HAP-1 (cell line): Measurements from ENCODE around the gene ABHD12.
"Not testable (repeated sequence)": the region's sequence is repeated elsewhere in the genome, so short reads cannot be mapped to it uniquely, and the experiment has no call there.

Experiments
- DNase-seq, 2 experiments: peaks; one replicate each; pipeline ENCODE4 v3.0.0-alpha.2; 2016 to 2020; ENCODE audit warnings: low spot score in 2 of 2
- H3K27me3 ChIP-seq: fragments of 250-450 bp; sonication (Bioruptor Pico); 2 replicates; pipeline ENCODE4 v1.5.1; 2020; ENCODE audit warnings: low read depth, mild to moderate bottlenecking, moderate library complexity
- H3K36me3 ChIP-seq: fragments of 250-450 bp; sonication (Bioruptor Pico); replicated peaks from 2 replicates; pipeline ENCODE4 v1.5.1; 2020; ENCODE audit warnings: mild to moderate bottlenecking
- H3K4me1 ChIP-seq: fragments of 250-450 bp; sonication (Bioruptor Pico); 2 replicates; pipeline ENCODE4 v1.5.1; 2020; ENCODE audit warnings: mild to moderate bottlenecking
- H3K4me3 ChIP-seq: fragments of 250-450 bp; sonication (Bioruptor Pico); 2 replicates; pipeline ENCODE4 v1.5.1; 2020; ENCODE audit warnings: mild to moderate bottlenecking, moderate library complexity
- H3K9me3 ChIP-seq: fragments of 250-450 bp; sonication (Bioruptor Pico); 2 replicates; pipeline ENCODE4 v1.5.1; 2020; ENCODE audit warnings: mild to moderate bottlenecking, moderate library complexity
- in situ Hi-C: fragments of 300-500 bp; cut with MboI; formaldehyde crosslinking; loops from 3 replicates; pipeline ENCODE4 v1.14.3; 2020; ENCODE audit warnings: low sequenced_read_pairs, inconsistent platforms, mixed read lengths

The ABHD12 gene

DNA sequence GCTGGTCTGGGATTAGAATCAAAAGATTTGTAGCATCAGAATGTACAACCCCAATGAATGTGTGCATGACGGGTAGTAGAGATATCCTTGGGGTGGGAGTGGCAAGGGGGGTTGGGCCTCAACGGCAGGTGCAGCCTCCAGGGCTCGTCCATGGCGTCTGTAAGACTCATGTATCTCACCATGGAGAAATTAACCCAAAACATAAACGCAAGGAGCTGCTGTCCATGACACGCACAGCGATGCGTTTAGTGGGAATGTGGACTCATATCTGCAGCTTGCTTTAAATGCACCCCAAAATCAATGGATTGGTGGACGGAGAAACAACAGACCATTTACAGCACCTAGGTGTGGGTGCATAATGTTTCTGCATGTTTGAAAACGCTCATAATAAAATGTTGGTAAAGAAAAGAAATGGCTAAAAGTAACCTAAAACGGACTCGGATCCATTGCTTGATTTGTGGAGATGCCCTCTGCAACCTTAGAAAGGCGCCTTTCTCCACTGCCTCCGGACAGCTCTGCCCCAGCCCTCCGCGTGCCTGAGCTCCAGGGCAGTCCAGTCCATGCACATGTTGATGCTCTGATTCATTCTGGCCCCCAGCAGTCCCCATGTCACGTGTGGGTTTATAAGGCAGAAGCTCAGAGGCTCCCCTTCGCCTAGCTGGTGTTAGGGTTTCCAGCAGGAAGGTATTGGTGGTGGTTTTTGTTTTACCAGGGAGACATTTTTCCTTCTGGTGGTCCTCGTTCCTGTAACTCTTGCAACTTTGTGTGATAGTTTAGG, 118.2 kb downstream of the ABHD12 start:
- Histone ChIP-seq H3K9me3 (no peaks in the 10 kb centered on the region), H3K4me3 (no peak overlapping the region), H3K36me3 (peaks cover 20% of the 10 kb centered on the region), H3K4me1 (no peaks in the 10 kb centered on the region), H3K27me3 (no peaks in the 10 kb centered on the region)
- no peak for DNase-seq
- in situ Hi-C loops, result no loop called here

DNA sequence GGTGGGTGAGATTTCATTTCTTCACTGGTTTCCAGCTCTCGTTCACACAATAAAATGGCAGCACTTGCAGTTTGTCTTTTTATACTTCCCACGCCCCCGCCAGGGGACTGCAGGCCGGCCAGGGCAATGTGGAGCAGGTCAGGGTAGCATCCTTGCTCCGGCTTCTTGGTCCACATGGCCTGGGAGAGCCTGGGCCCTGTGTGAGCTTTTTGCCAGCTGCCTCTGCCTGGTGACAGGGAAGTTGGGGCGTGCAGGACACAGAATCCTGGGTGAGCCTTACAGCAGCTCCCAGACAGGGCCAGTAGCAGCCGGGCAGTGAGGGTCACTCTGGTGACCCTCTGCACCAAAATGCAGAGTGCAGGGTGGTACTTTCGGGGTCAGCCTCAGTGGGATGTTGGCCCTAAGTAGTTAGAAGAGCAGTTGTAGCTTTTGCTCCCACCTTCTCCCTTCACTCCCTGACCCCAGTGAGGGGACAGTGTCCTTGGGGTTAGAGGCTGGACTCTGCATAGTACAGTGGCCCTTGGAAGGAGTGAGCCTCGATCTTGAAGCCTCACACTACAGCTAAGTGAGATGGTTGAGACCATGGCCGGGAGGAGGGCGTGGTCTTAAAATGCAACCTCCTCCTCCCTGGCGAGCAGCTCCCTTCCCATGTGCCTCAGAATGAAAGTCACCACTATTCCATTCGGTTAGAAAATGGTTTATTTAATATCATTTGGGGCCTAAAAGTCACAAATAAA, 119.0 kb downstream of the ABHD12 start:
- H3K36me3 ChIP-seq, result peaks cover 17% of the 10 kb centered on the region

DNA sequence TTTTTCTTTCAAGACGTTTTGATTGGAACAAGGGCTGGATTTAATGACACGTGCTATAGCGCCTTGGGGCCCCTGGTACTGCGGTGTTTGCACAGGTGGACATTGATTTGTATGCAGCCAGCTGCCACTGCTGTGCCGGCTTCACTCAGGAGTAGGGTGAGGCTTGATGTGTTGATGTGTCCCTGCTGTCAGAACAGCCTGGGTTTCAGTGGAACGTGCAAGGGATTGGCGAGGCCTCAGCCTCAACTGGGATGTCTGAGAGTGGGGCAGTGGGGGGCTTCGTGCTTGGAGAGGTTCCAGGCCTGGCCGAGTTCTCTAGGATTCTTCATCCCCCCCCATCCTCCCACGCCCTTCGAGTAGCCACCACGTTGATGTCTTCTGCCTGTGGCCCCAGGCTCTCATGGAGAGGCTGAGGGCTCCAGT, 119.8 kb downstream of the ABHD12 start:
- in situ Hi-C loops, result no loop called here
- H3K4me1 ChIP-seq, result no peaks in the 10 kb centered on the region
- H3K4me3 ChIP-seq, result no peak overlapping the region
- H3K36me3 ChIP-seq, result peaks cover 17% of the 10 kb centered on the region
- DNase-seq, result no peak
- H3K9me3 ChIP-seq, result no peaks in the 10 kb centered on the region
- H3K27me3 ChIP-seq, result no peaks in the 10 kb centered on the region

More for the DNA sequence above, 119.0 kb downstream of the ABHD12 start:
- DNase-seq, result no peak
- Histone ChIP-seq H3K9me3 (no peaks in the 10 kb centered on the region), H3K4me3 (no peak overlapping the region), H3K4me1 (no peaks in the 10 kb centered on the region), H3K27me3 (no peaks in the 10 kb centered on the region)
- in situ Hi-C loops, result no loop called here

DNA sequence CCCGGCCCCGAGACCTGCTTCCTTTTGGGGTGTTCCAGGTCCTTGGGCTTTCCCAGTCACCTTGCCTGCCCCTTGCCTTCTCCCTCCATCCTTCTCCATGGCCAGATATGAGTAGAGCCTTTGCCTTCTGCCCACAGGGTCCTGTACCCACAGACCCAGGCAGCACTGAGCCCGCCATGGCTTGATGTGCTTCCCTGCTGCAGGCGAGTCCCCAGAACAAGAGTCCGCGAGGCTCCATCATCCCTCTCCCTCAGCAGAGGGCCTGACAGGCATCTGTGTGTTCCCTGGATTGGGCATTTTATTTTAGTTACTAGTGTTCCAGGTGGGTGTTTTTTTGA, 120.8 kb downstream of the ABHD12 start:
- 0 out of 2 replicates have a peak, but pooled peaks cover 2% of the 10 kb centered on the region for H3K9me3 ChIP-seq
- DNase-seq, result no peak
- H3K36me3 ChIP-seq, result peaks cover 17% of the 10 kb centered on the region
- in situ Hi-C loops, result no loop called here
- H3K4me3 ChIP-seq, result no peak overlapping the region
- no peaks in the 10 kb centered on the region for H3K4me1 ChIP-seq
- H3K27me3 ChIP-seq, result no peaks in the 10 kb centered on the region

DNA sequence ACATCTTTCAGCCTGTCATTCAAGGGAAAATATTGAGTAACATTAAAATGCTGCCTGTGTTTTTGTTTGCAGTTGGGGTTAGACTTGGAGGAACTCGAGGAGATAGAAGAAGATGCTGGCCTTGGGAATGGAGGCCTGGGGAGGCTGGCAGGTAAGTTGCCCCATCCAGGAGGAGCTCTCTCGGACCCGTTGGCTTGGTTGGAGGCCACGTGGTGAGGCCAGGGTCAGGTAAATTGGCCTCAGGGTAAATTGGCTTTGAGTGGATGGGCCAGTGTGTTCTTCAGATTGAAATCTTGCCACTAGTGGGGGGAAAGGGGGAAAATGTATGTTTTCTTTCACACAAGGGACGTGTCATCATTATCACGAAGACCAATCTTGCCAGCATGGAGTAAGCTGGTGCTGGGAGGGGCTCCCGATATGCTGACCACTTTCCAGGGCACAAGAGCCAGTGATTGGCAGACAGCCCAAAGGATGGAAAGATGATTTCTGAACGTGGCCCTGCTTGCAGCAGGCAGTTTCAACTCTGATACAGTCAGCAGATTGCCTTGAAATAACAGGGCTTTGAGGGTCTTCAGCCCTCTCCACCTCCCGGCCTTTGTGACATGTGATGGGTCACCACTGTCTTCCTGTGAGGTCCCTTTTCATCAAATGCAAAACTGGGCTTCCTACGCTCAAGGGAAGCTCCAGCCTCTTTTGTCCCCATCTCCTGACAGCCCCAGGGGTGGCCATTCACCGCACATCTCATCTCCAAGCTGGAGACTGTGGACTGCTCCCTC, 121.4 kb downstream of the ABHD12 start:
- no peaks in the 10 kb centered on the region for H3K4me1 ChIP-seq
- in situ Hi-C loops, result no loop called here
- H3K9me3 ChIP-seq, result 0 out of 2 replicates have a peak, but pooled peaks cover 2% of the 10 kb centered on the region
- no peak overlapping the region for H3K4me3 ChIP-seq
- no peak for DNase-seq
- H3K27me3 ChIP-seq, result no peaks in the 10 kb centered on the region
- peaks cover 17% of the 10 kb centered on the region for H3K36me3 ChIP-seq

DNA sequence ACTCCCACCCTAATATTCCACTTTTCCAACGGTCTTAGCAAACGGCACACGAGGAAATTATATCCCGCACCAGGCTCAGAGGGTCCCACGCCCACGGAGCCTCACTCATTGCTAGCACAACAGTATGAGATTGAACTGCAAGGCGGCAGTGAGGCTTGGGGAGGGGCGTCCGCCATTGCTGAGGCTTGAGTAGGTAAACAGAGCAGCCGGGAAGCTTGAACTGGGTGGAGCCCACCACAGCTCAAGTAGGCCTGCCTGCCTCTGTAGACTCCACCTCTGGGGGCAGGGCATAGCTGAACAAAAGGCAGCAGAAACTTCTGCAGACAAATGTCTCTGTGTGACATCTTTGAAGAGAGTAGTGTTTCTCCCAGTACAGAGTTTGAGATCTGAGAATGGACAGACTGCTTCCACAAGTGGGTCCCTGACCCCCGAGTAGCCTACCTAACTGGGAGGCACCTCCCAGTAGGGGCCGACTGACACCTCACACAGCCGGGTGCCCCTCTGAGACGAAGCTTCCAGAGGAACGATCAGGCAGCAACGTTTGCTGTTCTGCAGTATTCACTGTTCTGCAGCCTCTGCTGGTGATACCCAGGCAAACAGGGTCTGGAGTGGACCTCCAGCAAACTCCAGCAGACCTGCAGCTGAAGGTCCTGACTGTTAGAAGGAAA, 129.7 kb downstream of the ABHD12 start:
- in situ Hi-C loops, H3K27me3 ChIP-seq, H3K9me3 ChIP-seq, H3K4me1 ChIP-seq, H3K4me3 ChIP-seq, DNase-seq: not testable (repeated sequence)
- peaks cover 13% of the 10 kb centered on the region for H3K36me3 ChIP-seq

DNA sequence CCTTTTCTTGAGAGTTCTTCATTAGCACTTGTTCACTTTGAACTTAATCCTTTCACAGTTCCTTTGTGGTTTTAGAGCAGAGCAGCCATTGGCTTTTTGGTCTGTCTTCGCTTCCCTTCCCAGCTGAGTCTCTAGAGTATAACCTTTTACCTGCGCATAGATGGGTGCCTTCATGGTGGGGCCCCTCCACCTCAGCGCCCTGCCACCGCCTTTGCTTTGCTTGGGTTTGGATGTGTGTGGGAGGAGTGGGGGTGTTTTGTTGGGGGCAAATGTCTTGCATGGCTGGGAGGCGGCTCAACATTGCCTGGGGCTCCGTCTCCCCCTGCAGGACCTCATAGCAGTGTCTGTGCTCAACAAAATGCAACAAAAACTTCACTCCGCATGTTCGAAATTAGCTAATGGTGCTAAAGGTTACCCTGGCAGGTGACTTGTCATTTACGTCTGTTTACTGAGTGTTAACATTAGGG, 130.8 kb downstream of the ABHD12 start:
- no peaks in the 10 kb centered on the region for H3K4me1 ChIP-seq
- peaks cover 13% of the 10 kb centered on the region for H3K36me3 ChIP-seq
- no peaks in the 10 kb centered on the region for H3K9me3 ChIP-seq
- no peak overlapping the region for H3K4me3 ChIP-seq
- in situ Hi-C loops, result no loop called here
- no peaks in the 10 kb centered on the region for H3K27me3 ChIP-seq
- no peak for DNase-seq

DNA sequence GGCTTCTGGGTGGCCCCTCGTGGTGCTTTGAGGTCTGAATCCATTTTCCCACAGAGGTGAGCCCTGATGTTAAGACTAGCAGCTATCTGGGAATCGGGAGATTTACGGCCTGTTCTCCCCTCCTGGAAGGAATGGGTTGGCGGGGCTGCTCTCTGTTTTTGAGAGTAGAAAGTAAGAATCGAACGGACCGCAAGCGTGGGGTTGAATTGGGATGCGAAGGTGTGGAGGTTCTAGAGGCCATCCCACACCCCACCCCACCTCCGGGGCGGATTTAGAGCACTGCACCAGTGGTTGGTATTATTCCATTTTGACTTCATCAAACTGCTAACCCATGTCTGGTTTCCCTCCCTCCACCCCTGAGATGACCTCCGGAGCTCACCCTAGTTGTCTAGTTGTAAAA, 131.3 kb downstream of the ABHD12 start:
- no peak overlapping the region for H3K4me3 ChIP-seq
- in situ Hi-C loops, result no loop called here
- H3K27me3 ChIP-seq, result no peaks in the 10 kb centered on the region
- H3K36me3 ChIP-seq, result peaks cover 13% of the 10 kb centered on the region
- no peaks in the 10 kb centered on the region for H3K9me3 ChIP-seq
- H3K4me1 ChIP-seq, result no peaks in the 10 kb centered on the region
- no peak for DNase-seq

DNA sequence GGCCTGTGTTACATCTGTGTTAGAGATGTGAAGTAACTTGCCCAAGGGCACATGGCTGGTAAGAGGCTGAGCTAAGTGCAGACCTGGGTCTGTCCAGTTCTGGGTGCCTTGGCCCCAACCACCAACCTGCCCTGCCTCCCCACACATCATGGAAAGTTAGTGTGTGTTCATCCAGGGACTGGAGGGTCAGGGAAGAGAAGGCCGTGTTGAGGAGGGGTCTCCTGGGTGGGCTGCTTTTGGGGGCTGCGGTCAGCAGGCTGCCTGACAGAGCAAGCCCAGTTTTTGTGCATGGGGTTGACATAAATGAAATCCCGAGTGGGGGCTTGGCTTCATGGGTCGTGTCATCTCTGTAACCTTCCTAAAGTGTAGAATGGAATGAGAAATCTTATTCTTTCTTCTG, 131.8 kb downstream of the ABHD12 start:
- no peaks in the 10 kb centered on the region for H3K27me3 ChIP-seq
- no peak overlapping the region for H3K4me3 ChIP-seq
- no peak for DNase-seq
- no peaks in the 10 kb centered on the region for H3K4me1 ChIP-seq
- in situ Hi-C loops, result no loop called here
- H3K36me3 ChIP-seq, result peaks cover 13% of the 10 kb centered on the region
- H3K9me3 ChIP-seq, result no peaks in the 10 kb centered on the region

DNA sequence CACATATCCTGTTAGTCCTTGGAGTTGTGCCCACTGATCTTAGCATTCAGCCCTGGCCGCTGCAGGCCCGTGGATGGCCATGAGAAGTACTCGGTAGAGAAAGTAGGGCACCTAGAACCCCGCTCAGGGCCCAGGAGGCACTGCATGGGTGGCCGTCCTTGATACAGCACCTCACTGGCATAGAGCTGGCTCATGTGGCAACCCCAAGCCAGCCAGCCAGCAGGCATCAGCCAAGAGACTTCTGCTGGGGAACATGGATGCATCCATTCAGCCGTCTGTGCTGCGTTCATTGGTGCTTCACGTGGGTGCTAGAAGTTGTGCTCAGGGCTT, 132.2 kb downstream of the ABHD12 start:
- peaks cover 13% of the 10 kb centered on the region for H3K36me3 ChIP-seq
- in situ Hi-C loops, result no loop called here

DNA sequence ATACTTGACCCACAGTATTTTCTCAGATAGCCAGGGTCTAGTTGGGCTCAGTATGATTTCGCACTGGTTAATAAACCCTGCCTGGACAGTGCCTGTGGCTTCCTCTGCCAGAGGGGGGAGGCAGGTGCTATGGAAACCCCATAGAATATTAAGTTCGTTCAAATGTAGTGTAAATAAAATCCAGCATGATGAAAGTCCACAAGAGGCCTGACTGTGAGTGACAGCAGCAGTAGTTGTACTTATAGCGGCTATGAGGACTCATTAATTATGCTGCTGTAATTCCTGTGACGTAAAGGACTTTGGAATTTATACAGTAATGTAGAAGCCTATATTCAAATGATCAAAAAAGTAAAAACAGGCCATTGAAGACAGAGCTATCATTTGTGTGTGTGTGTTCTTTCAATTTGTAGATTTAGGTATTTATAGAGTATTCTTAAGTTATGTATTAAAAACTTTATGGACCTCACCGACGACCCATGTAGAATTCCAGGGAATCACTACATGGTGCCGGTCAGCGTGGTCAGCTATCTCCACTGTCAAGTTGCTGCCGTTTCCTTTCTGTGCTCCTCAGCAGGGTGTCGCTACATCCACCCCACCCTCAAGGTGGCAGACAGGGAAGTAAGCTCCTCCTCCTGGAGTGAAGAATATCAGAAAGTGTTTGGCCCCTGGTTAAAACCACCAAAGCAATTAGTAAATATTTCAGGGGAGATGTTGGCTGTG, 132.7 kb downstream of the ABHD12 start:
- DNase-seq, result no peak
- Histone ChIP-seq H3K9me3 (no peaks in the 10 kb centered on the region), H3K4me3 (no peak overlapping the region), H3K36me3 (peaks cover 13% of the 10 kb centered on the region), H3K27me3 (no peaks in the 10 kb centered on the region), H3K4me1 (peaks cover 4% of the 10 kb centered on the region)
- in situ Hi-C loops, result no loop called here

More for the DNA sequence above, 132.2 kb downstream of the ABHD12 start:
- no peaks in the 10 kb centered on the region for H3K27me3 ChIP-seq
- no peak for DNase-seq
- H3K4me3 ChIP-seq, result no peak overlapping the region
- H3K4me1 ChIP-seq, result no peaks in the 10 kb centered on the region
- H3K9me3 ChIP-seq, result no peaks in the 10 kb centered on the region

DNA sequence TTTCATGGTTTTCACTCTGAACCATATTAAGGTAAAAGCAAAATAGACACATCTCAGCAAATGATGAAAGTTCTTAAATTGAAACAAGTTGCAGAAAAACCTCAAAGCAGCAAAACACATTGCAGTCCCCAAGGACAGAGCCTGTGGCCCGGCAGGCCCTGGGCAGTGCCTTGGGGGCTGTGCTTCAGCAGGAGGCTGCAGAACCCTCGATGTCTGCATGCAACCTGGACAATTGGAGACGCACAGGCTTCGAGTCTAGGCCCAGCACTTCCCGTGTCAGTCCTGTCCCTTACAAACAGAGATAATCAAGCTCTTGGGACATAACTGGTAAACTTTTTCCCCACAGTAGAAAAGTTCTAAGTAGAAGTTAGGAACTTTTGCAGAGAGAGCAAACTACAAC, 133.5 kb downstream of the ABHD12 start:
- in situ Hi-C loops, result no loop called here
- Histone ChIP-seq H3K9me3 (no peaks in the 10 kb centered on the region), H3K27me3 (no peaks in the 10 kb centered on the region), H3K4me1 (peaks cover 10% of the 10 kb centered on the region), H3K36me3 (peaks cover 13% of the 10 kb centered on the region), H3K4me3 (no peak overlapping the region)
- no peak for DNase-seq

DNA sequence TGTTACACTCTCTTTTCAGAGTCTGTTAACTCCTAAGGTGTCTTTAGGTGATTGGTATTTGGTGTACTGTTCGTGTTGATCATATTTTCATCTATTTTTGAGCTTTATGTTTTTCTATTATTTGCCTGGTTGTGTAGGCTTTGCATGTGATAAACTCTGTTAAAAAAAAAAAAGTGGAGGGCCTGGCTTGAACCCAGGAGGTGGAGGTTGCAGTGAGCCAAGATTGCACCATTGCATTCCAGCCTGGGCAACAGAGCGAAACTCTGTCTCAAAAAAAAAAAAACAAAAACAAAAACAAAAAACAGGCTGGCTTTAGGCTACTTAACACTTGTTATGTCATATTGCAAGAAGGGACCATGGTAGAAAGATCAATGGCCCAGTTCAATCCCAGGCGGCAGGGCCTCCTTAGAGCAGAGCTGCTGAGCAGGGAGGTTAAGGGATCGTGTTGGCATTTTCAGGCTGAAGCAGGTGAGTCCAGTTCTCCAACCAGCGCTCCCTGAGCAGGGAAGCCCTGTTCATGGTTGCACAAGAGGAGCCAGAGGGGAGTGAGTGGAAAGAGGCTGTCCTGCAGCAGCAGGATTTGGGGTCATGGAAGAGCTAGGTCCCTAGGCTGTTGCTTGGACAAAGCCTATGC, 134.3 kb downstream of the ABHD12 start:
- Histone ChIP-seq H3K4me1 (peaks cover 12% of the 10 kb centered on the region), H3K4me3 (no peak overlapping the region), H3K36me3 (peaks cover 13% of the 10 kb centered on the region), H3K27me3 (no peaks in the 10 kb centered on the region), H3K9me3 (no peaks in the 10 kb centered on the region)
- in situ Hi-C loops, result no loop called here
- no peak for DNase-seq
